Kidney (tissue), 14 donors: ENCODE results near the gene CTXND1. TPM values are rescaled to one million over a fixed set of nuclear protein-coding genes. Genes with fewer than 3 reads are reported as not detected.

Source experiments
- DNase-seq, 5 donors: peaks; one replicate each; pipeline ENCODE4 v3.0.0-alpha.2; 2013 to 2020
- FAIRE-seq: peaks from 2 replicates; lab custom pipeline; 2012; peaks lifted over from hg19 to GRCh38; lab: Jason Lieb, UNC
- H3K27ac ChIP-seq, 2 donors: one replicate each; pipeline ENCODE4 v1.7.0; 2013; ENCODE audit warnings: low read depth in 2 of 2, low read length in 2 of 2, inconsistent platforms in 1 of 2
- H3K27me3 ChIP-seq: one replicate; pipeline ENCODE4 v1.7.1; 2013; ENCODE audit warnings: low read length, inconsistent platforms; ENCODE audit not compliant: control insufficient read depth, insufficient read depth
- H3K36me3 ChIP-seq, 3 donors: one replicate each; pipeline versions ENCODE4 v1.7.0 to v1.7.1; 2013; ENCODE audit warnings: low read length in 3 of 3, control low read depth in 1 of 3, inconsistent platforms in 1 of 3; ENCODE audit not compliant: insufficient read depth in 3 of 3, control insufficient read depth in 2 of 3
- H3K4me1 ChIP-seq, 3 donors: one replicate each; pipeline versions ENCODE4 v1.7.0 to v1.7.1; 2013; ENCODE audit warnings: low read length in 3 of 3, inconsistent platforms in 1 of 3, low read depth in 1 of 3; ENCODE audit not compliant: control insufficient read depth in 2 of 3, insufficient read depth in 2 of 3
- H3K4me3 ChIP-seq, 3 donors: one replicate each; pipeline versions ENCODE4 v1.7.0 to v1.8.1; 2013; ENCODE audit warnings: low read length in 3 of 3, control low read depth in 1 of 3, inconsistent platforms in 1 of 3
- H3K9ac ChIP-seq, 3 donors: one replicate each; pipeline versions ENCODE4 v1.7.0 to v1.7.1; 2013; ENCODE audit warnings: low read length in 3 of 3, control low read depth in 1 of 3, inconsistent platforms in 1 of 3
- H3K9me3 ChIP-seq, 3 donors: one replicate each; pipeline versions ENCODE4 v1.7.0 to v1.7.1; 2013; ENCODE audit warnings: low read length in 3 of 3, control low read depth in 1 of 3, inconsistent platforms in 1 of 3; ENCODE audit not compliant: control insufficient read depth in 2 of 3, insufficient read depth in 1 of 3
- CTCF ChIP-seq: IDR thresholded peaks from 3 replicates; pipeline ENCODE4 v1.5.1; 2012; ENCODE audit warnings: mild to moderate bottlenecking, moderate library complexity, borderline replicate concordance; ENCODE audit not compliant: insufficient read depth; ENCODE audit errors: extremely low read depth
- intact Hi-C: fragments of 100-400 bp; cut with DNase I; formaldehyde crosslinking; loops from one replicate; pipeline ENCODE4 v1.11.1; 2022
- polyA plus RNA-seq: library from polyadenylated mRNA; stranded (reverse); fragments of 350-450 nt; fragmentation: Illumina TruSeq; extraction: RNeasy Lipid Tissue Mini Kit (QIAGEN cat#74804); gene quantifications from one replicate; pipeline ENCODE4 v1.2.3, GENCODE V29; 2014; ENCODE audit warnings: low read depth, low replicate concordance; ENCODE audit not compliant: insufficient read depth
- total RNA-seq: library from RNA; stranded (reverse); fragmentation: NEBNext Ultra II Directional; extraction: Animal tissue kit (Norgen Biotek cat#: 25700); gene quantifications from one replicate; pipeline ENCODE4 v1.2.1, GENCODE V29; 2021
- donor health status: control.
- donor health status: control.
- donor health status: control.
- donor health status: control.
- donor health status: control.
- donor health status: DM: yes; HTN: yes; CAD: no.
- donor health status: Normal renal cell carcinoma (clear cell type).

Gene CTXND1
- total and polyA plus RNA-seq, 2 donors from 2014 or later = 2.2 to 2.8 TPM

DNA sequence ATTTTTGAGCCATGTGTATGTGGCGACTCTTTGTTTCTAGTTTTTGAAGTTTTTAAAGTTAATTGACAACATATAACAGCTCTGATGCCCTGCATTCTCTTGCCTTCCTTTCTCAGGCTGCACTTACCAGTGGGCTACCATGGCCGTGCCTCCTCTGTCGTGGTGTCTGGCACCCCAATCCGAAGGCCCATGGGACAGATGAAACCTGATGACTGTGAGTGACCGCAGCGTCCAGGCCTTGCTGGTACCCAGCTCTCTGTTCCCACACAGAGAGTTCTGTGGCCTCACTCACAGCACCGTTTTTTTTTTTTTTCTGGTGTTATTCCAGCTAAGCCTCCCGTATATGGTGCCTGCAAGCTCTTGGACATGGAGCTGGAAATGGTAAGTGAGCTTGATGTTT is 84.1 kb downstream of the CTXND1 start:
- Histone ChIP-seq H3K36me3 (peaks cover 0 to 14% (median 0%) of the 10 kb centered on the region in 3 donors), H3K9ac (no peak overlapping the region), H3K27me3 (no peaks in the 10 kb centered on the region), H3K27ac (no peak overlapping the region), H3K4me3 (no peak overlapping the region), H3K9me3 (no peaks in the 10 kb centered on the region), H3K4me1 (peaks cover 0 to 3% (median 0%) of the 10 kb centered on the region in 3 donors)
- FAIRE-seq (no peak), DNase-seq (no peak)
- intact Hi-C loops = no loop called here
- no peak for TF ChIP-seq CTCF

GRCh38 chr15:80163897-80164296 is 88.1 kb downstream of the CTXND1 start:
- Histone ChIP-seq H3K4me1 (peaks cover 0 to 15% (median 8%) of the 10 kb centered on the region in 3 donors), H3K4me3 (no peak overlapping the region), H3K27me3 (no peaks in the 10 kb centered on the region), H3K9ac (no peak overlapping the region), H3K36me3 (peaks cover 0 to 26% (median 12%) of the 10 kb centered on the region in 3 donors), H3K9me3 (no peaks in the 10 kb centered on the region), H3K27ac (no peak overlapping the region)
- FAIRE-seq (no peak), DNase-seq (no peak)
- TF ChIP-seq CTCF = no peak
- intact Hi-C loops = no loop called here

GRCh38 chr15:80163217-80163616 is 88.8 kb downstream of the CTXND1 start:
- peaks cover 0 to 15% (median 8%) of the 10 kb centered on the region in 3 donors for H3K4me1 ChIP-seq
- no peak overlapping the region for H3K4me3 ChIP-seq
- TF ChIP-seq CTCF = no peak
- FAIRE-seq = no peak
- H3K36me3 ChIP-seq = peaks cover 0 to 30% (median 12%) of the 10 kb centered on the region in 3 donors
- no peaks in the 10 kb centered on the region for H3K27me3 ChIP-seq
- DNase-seq = no peak
- no peak overlapping the region for H3K27ac ChIP-seq
- no peak overlapping the region for H3K9ac ChIP-seq
- H3K9me3 ChIP-seq = no peaks in the 10 kb centered on the region
- intact Hi-C loops = no loop called here

- FAIRE-seq = no peak
- intact Hi-C loops = no loop called here
- H3K27ac ChIP-seq = no peak overlapping the region
- DNase-seq = no peak
- peaks cover 0 to 31% (median 12%) of the 10 kb centered on the region in 3 donors for H3K36me3 ChIP-seq
- H3K9ac ChIP-seq = no peak overlapping the region
- H3K27me3 ChIP-seq = no peaks in the 10 kb centered on the region
- H3K9me3 ChIP-seq = no peaks in the 10 kb centered on the region
- H3K4me3 ChIP-seq = no peak overlapping the region
- no peak for TF ChIP-seq CTCF
- H3K4me1 ChIP-seq = peaks cover 0 to 16% (median 8%) of the 10 kb centered on the region in 3 donors
Measured at GRCh38 chr15:80162059-80162554, 89.9 kb downstream of the CTXND1 start.
